Inferior parietal cortex (tissue), 1 donor: ENCODE data around the gene TJP3.

Experiments used
- DNase-seq: peaks from one replicate; pipeline ENCODE4 v3.0.0-alpha.2; 2016; ENCODE audit errors: extremely low spot score

Gene TJP3

GRCh38 chr19:3710265-3710812 is 2.2 kb downstream of the TJP3 start:
- DNase-seq: peak; percentile 30

GRCh38 chr19:3712663-3713611 is 4.8 kb downstream of the TJP3 start:
- no peak for DNase-seq

- no peak for DNase-seq
Observed at GRCh38 chr19:3716147-3716668, 8.0 kb downstream of the TJP3 start.

- no peak for DNase-seq
Observed at GRCh38 chr19:3719868-3720267, 11.7 kb downstream of the TJP3 start.

GRCh38 chr19:3720349-3720917 is 12.2 kb downstream of the TJP3 start:
- no peak for DNase-seq

GRCh38 chr19:3721131-3721886 is 13.1 kb downstream of the TJP3 start:
- peak; percentile 54 for DNase-seq

GRCh38 chr19:3721887-3722442 is 13.8 kb downstream of the TJP3 start:
- no peak for DNase-seq

GRCh38 chr19:3722443-3723109 is 14.4 kb downstream of the TJP3 start:
- no peak for DNase-seq

GRCh38 chr19:3723110-3723488 is 14.9 kb downstream of the TJP3 start:
- no peak for DNase-seq

GRCh38 chr19:3723883-3724282 is 15.7 kb downstream of the TJP3 start:
- DNase-seq: no peak

- DNase-seq: no peak
Observed at GRCh38 chr19:3725121-3725520, 16.9 kb downstream of the TJP3 start.

GRCh38 chr19:3725640-3726310 is 17.6 kb downstream of the TJP3 start:
- DNase-seq: no peak

GRCh38 chr19:3730457-3730958 is 22.3 kb downstream of the TJP3 start:
- DNase-seq: no peak

- DNase-seq: no peak
Observed at GRCh38 chr19:3732108-3732507, 23.9 kb downstream of the TJP3 start.

GRCh38 chr19:3733549-3734309 is 25.5 kb downstream of the TJP3 start:
- DNase-seq: no peak

GRCh38 chr19:3734310-3734600 is 26.1 kb downstream of the TJP3 start:
- no peak for DNase-seq

GRCh38 chr19:3736106-3736724 is 28.0 kb downstream of the TJP3 start:
- DNase-seq: no peak

GRCh38 chr19:3737487-3738205 is 29.5 kb downstream of the TJP3 start:
- no peak for DNase-seq
